ENCODE measurements around the gene MARCHF4. TPM values are rescaled to one million over a fixed set of nuclear protein-coding genes. Genes with fewer than 3 reads are reported as not detected.

Gene MARCHF4, protein sequence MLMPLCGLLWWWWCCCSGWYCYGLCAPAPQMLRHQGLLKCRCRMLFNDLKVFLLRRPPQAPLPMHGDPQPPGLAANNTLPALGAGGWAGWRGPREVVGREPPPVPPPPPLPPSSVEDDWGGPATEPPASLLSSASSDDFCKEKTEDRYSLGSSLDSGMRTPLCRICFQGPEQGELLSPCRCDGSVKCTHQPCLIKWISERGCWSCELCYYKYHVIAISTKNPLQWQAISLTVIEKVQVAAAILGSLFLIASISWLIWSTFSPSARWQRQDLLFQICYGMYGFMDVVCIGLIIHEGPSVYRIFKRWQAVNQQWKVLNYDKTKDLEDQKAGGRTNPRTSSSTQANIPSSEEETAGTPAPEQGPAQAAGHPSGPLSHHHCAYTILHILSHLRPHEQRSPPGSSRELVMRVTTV
- not detected for total RNA-seq

GRCh38 chr2:216371721-216372702 lies at the start of gene MARCHF4:
MARCHF4 (minus strand) TSS chr2:216372483; CDS start chr2:216370260, 2,223 bp downstream.
- DNase-seq (ENCODE audit: low spot score): peak; percentile 40
- peak; percentile 82 for ATAC-seq (ENCODE audit: low FRiP score)
- TF ChIP-seq, protein P1, sequence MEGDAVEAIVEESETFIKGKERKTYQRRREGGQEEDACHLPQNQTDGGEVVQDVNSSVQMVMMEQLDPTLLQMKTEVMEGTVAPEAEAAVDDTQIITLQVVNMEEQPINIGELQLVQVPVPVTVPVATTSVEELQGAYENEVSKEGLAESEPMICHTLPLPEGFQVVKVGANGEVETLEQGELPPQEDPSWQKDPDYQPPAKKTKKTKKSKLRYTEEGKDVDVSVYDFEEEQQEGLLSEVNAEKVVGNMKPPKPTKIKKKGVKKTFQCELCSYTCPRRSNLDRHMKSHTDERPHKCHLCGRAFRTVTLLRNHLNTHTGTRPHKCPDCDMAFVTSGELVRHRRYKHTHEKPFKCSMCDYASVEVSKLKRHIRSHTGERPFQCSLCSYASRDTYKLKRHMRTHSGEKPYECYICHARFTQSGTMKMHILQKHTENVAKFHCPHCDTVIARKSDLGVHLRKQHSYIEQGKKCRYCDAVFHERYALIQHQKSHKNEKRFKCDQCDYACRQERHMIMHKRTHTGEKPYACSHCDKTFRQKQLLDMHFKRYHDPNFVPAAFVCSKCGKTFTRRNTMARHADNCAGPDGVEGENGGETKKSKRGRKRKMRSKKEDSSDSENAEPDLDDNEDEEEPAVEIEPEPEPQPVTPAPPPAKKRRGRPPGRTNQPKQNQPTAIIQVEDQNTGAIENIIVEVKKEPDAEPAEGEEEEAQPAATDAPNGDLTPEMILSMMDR (IDR thresholded peaks at IDR 0.05): no peak

DNA sequence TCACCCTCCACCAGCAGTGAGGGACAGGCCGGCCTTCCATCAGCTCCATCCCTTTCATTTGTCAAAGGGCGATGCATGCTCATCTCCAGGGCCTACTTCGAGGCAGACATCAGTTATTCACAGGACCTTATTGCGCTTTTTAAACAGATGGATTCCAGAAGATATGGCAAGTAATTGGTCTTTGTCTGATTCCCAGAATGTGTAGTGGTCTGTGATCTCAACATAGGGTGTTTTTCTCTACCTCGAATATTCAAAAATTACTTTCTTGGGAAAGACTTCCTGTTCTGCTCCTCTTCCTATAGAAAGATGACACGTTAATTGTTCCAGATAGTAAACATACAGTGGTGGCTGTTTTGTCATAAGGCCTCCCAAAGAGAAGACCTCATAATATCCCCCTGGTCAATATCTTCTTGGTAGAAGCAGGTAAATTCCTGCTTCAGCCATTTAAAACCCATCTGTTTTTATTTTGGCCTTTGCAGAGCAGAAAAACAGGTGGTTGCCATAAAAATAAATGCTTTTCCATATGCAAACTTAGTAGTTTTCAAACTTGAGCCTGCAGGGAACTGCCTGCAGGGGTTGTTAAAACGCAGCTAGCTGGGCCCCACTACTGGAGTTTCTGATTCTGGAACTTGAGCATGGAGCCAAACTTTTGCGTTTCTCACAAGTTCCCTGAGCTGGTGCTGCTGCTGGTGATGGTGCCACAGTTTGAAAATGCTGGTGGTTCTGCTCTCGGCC lies 48.3 kb upstream of the MARCHF4 start:
- TF ChIP-seq, protein P1 (IDR thresholded peaks at IDR 0.05): no peak
- no peak for ATAC-seq (ENCODE audit: low FRiP score)
- no peak for DNase-seq (ENCODE audit: low spot score)

DNA sequence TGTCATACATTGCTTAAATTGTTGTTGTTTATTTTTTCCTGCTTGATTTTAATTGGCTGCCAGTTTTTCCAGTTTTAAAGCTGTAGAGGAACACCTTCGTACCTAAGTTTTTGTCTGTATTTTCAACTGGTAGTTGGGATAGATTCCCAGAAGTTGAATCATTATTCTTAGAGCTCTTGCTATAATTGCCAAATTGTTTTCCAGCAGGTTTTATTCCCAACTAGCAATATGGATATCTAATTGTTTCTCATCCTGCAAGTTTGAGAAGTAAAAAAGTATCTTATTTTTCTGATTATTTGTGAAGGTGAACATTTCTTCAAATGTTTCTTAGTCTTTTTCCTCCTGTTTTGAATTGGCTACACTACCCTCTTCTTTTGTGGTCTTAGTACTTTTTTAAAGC lies 46.7 kb upstream of the MARCHF4 start:
- TF ChIP-seq, protein P1 (IDR thresholded peaks at IDR 0.05): no peak
- DNase-seq (ENCODE audit: low spot score): no peak
- no peak for ATAC-seq (ENCODE audit: low FRiP score)

GRCh38 chr2:216416571-216417307 lies 44.5 kb upstream of the MARCHF4 start:
- TF ChIP-seq, protein P1 (IDR thresholded peaks at IDR 0.05): no peak
- ATAC-seq (ENCODE audit: low FRiP score): no peak
- no peak for DNase-seq (ENCODE audit: low spot score)

- DNase-seq (ENCODE audit: low spot score) (no peak), ATAC-seq (ENCODE audit: low FRiP score) (no peak)
- TF ChIP-seq, protein P1 (IDR thresholded peaks at IDR 0.05): no peak
These were observed 43.3 kb upstream of the MARCHF4 start for GRCh38 chr2:216415541-216415940.

- no peak for ATAC-seq (ENCODE audit: low FRiP score)
- DNase-seq (ENCODE audit: low spot score): no peak
- TF ChIP-seq, protein P1 (IDR thresholded peaks at IDR 0.05): no peak
These were observed 42.6 kb upstream of the MARCHF4 start for GRCh38 chr2:216414772-216415319.
